ENCODE measurements around the gene SHOC2.

SHOC2 gene

DNA sequence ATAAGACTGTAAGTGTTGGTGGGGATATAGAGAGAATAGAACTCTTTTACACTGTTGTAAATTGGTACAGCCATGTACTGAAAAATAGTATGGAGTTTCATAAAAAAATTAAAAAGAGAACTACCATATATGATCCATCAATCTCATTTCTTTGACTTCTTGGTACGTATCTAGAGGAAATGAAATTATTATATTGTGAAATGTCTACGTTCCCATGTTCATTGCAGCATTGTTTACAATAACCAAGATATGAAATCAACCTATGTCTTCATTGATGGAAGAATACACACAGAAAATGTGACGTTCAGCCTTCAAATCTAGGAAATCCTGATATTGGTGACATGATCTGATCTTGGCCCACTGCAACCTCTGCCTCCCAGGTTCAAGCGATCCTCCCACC, 32.0 kb downstream of the SHOC2 start:
- POLR2A ChIA-PET, result no interaction called here
- TF ChIP-seq CTCF (IDR thresholded peaks at IDR 0.05; ENCODE audit: control extremely low read depth, extremely low read depth, low read depth, missing control alignments), result no peak
- DNase-seq (ENCODE audit: extremely low spot score), result no peak
- CTCF ChIA-PET, result no interaction called here

DNA sequence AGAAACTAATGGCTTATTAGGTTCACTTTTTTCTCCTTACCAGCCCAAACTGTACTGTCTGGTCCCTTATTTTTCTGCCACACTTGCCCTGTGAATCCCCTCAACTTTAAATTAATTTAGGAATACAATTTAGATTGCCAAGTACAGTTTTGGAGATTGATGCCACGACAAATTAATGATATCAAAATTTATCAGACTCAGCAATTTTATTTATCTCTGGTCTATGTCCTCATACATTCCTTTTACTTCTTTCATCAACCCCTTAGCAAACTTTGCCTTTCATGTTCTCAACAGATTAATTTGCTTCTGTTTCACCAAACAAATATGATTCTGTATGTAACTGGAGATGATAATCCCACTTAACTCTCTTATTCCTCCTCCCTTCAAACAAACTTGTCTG, 38.2 kb downstream of the SHOC2 start:
- no peak for TF ChIP-seq CTCF (IDR thresholded peaks at IDR 0.05; ENCODE audit: control extremely low read depth, extremely low read depth, low read depth, missing control alignments)
- POLR2A ChIA-PET, result no interaction called here
- CTCF ChIA-PET, result no interaction called here
- no peak for DNase-seq (ENCODE audit: extremely low spot score)

DNA sequence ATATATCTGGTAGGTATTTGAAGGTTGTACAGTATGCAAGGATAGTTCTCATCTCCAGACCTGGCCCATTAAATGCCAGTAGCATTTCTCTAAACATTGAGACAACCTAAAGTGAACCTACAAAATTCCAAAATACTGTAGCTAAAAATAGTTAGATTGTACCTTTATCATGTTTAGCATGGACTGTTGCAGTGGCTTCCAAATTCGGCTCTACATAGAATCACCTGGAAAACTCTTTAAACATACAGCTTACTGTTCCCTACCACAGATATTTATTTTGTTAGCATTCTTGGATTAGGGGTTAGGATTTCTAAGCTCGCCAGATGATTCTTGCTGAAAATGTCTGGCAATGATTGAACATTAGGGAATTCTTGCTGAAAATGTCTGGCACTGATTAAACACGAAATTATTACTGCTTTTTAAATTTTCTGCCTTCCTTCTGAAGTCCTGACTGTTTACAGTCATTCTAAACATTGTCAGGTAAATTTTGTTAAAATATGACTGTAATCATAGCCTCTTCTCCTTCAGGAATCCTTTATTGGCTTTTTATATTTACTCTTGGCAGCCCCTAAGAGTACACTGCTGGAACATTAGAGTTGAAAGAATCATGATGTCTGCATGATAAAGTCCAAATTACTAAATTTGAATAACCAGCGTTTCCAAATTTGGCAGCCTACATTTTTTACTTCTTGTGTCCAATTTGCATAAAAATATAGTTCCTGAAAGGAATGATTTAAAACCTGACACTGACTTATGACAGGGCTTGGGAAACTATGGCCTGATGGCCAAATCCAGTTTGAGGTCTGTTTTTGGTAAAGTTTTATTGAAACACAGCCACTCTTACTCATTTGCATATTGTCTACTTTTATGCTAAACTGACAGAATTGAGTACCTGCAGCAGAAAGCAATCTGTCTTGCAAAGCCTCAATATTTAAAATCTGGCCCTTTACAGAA, 40.3 kb downstream of the SHOC2 start:
- POLR2A ChIA-PET, result no interaction called here
- CTCF ChIA-PET, result no interaction called here

DNA sequence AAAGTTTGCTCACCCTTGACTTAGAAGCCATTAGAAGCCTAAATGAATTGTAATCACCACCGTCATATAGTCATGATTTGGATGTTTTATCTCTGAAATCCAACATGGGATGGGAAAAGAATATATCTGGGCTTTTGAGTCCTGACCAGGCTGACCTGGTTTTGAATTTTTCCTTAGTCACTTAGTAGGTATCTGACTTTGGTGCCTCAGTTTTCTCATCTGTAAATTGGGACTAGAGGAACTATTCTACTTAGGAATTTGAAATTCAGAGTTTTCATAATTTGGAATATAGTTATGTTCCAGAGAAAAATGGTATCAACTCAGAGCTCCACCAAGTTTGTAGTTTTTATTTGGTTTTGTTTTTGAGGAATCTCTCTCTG, 40.9 kb downstream of the SHOC2 start:
- no peak for DNase-seq (ENCODE audit: extremely low spot score)
- CTCF ChIA-PET, result interaction anchor here (1.1 kb wide), 1 partner anchor 214 kb away, joined by 3 read pairs; no protein-coding TSS in a partner anchor
- POLR2A ChIA-PET, result no interaction called here
- TF ChIP-seq CTCF (IDR thresholded peaks at IDR 0.05; ENCODE audit: control extremely low read depth, extremely low read depth, low read depth, missing control alignments), result no peak

More for the DNA sequence above, 40.3 kb downstream of the SHOC2 start:
- no peak for DNase-seq (ENCODE audit: extremely low spot score)
- TF ChIP-seq CTCF (IDR thresholded peaks at IDR 0.05; ENCODE audit: control extremely low read depth, extremely low read depth, low read depth, missing control alignments), result no peak

DNA sequence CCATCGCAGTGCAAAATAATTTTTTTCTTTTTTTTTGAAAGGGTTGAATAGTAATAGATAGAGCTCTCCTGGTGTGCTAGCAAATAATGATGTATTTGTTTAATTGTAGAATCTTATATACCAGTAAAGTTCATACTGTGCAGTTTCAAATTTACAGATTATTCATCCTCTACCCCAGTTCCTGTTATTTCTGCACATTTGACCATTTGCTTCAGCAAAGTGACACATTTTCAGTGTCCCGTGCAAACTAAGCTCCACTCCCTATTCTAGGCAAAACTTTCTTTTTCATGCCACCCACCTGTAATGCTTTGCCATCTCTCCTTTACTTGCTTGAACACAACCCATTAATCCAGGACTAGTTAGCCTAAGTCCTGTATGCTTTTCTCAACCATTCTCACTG, 43.0 kb downstream of the SHOC2 start:
- no peak for DNase-seq (ENCODE audit: extremely low spot score)
- POLR2A ChIA-PET, result no interaction called here
- CTCF ChIA-PET, result interaction anchor here (1.7 to 1.9 kb wide), 3 partner anchors 8 to 16 kb away, joined by 4 to 5 read pairs (median 4); no protein-coding TSS in a partner anchor
- TF ChIP-seq CTCF (IDR thresholded peaks at IDR 0.05; ENCODE audit: control extremely low read depth, extremely low read depth, low read depth, missing control alignments), result no peak

DNA sequence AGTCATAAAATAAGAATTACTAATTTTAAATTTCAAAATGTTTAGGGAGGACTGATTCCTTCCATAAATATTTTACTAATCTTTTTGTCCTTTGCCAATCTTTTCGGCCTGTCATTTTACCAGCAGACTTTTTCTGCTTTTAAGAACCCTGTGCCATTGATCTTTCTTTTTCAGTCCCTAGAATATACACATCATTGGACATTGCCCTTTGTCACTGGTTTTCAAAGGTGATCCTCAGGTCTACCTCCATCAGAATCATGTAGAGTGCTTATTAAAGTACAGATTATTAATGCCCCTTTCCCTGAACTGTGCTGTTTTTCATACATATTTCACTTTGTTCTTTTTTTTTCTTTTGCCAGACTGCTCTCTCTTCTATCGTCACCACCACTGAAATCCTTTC, 43.8 kb downstream of the SHOC2 start:
- ChIA-PET CTCF (interaction anchor here (1.6 to 1.7 kb wide), 3 partner anchors 9 to 18 kb away, joined by 4 read pairs; no protein-coding TSS in a partner anchor), POLR2A (no interaction called here)
- DNase-seq (ENCODE audit: extremely low spot score), result no peak
- no peak for TF ChIP-seq CTCF (IDR thresholded peaks at IDR 0.05; ENCODE audit: control extremely low read depth, extremely low read depth, low read depth, missing control alignments)
